ENCODE data around the gene SHISA9.

DNA sequence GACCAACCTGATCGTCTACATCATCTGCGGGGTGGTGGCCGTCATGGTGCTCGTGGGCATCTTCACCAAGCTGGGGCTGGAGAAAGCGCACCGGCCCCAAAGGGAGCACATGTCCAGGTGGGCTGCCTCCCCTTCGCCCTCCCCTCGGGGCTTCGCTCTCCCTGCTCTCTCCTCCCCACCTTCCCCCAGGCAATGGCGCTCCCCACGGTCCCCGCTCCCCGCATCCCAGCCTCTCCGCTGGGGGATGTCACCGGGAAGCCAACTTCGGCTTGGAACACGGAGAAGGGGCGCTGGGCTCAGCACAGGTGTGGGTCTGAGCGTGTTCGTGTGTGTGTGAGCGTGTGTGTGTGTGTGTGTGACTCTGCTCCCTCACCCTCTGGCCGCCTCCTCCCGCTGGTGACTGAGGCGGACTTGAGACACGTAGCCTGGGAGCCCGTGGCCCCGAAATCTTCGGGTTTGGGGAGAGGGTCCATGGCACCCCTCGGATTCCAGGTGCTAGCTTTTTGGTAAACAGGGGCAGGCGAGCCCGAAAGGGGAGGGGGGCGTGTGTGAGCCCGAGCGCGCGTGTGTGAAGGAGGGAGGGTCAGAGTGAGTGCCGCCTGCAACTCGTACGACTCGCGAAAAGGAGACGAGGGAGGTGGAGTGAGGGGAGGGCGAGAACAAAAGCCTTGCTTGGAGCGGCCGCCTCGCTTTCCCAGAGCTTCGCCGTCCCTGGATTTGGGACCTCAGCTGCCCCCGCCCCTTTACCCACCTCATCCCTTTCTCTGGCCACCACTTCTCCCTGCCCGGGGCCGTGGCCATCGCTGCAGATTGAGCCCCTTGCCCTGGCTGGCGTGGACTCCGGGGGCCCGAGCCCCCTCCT, 1.3 kb downstream of the SHISA9 start:
- TF ChIP-seq, protein P1, sequence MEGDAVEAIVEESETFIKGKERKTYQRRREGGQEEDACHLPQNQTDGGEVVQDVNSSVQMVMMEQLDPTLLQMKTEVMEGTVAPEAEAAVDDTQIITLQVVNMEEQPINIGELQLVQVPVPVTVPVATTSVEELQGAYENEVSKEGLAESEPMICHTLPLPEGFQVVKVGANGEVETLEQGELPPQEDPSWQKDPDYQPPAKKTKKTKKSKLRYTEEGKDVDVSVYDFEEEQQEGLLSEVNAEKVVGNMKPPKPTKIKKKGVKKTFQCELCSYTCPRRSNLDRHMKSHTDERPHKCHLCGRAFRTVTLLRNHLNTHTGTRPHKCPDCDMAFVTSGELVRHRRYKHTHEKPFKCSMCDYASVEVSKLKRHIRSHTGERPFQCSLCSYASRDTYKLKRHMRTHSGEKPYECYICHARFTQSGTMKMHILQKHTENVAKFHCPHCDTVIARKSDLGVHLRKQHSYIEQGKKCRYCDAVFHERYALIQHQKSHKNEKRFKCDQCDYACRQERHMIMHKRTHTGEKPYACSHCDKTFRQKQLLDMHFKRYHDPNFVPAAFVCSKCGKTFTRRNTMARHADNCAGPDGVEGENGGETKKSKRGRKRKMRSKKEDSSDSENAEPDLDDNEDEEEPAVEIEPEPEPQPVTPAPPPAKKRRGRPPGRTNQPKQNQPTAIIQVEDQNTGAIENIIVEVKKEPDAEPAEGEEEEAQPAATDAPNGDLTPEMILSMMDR (IDR thresholded peaks at IDR 0.05) = no peak
- no peak for TF ChIP-seq POLR2A (IDR thresholded peaks at IDR 0.05)
